Activated CD8-positive, alpha-beta T cell treated with anti-CD3 and anti-CD28 coated beads for 36 hours (primary cell): ENCODE measurements around the gene ZNF329. TPM values are rescaled to one million over a fixed set of nuclear protein-coding genes. Genes with fewer than 3 reads are reported as not detected.

Source experiments
- ATAC-seq: fragments of 200-7000 bp; cut with Tn5 transposase; one replicate; pipeline ENCODE4 v1.10.0; 2021; ENCODE audit warnings: mild to moderate bottlenecking, moderate library complexity
- CTCF ChIA-PET: fragments of 350-600 bp; sonication (Branson Sonifier 250); formaldehyde crosslinking; loops from one replicate; lab custom pipeline; 2021; ENCODE audit warnings: antibody characterized with exemption; lab: Charles Lee
- POLR2A ChIA-PET: fragments of 350-600 bp; sonication (Branson Sonifier 250); formaldehyde crosslinking; loops from one replicate; lab custom pipeline; 2021; ENCODE audit warnings: antibody characterized with exemption; lab: Charles Lee
- DNase-seq: peaks from one replicate; pipeline ENCODE4 v3.0.0-alpha.2; 2020
- H3K27ac Mint-ChIP-seq: one replicate; pipeline ENCODE4 v1.8.0; 2021; ENCODE audit warnings: mild to moderate bottlenecking, mixed read lengths
- H3K27me3 Mint-ChIP-seq: one replicate; pipeline ENCODE4 v1.8.0; 2021; ENCODE audit warnings: mixed read lengths
- H3K36me3 Mint-ChIP-seq: one replicate; pipeline ENCODE4 v1.8.0; 2021; ENCODE audit warnings: low read depth, mixed read lengths
- H3K4me1 Mint-ChIP-seq: one replicate; pipeline ENCODE4 v1.8.0; 2021; ENCODE audit warnings: low read depth, mixed read lengths
- H3K4me3 Mint-ChIP-seq: one replicate; pipeline ENCODE4 v1.8.0; 2021; ENCODE audit warnings: mild to moderate bottlenecking, moderate library complexity, mixed read lengths
- H3K9me3 Mint-ChIP-seq: one replicate; pipeline ENCODE4 v1.8.0; 2021; ENCODE audit warnings: mixed read lengths
- intact Hi-C: fragments of 100-400 bp; cut with micrococcal nuclease; formaldehyde crosslinking; loops from one replicate; pipeline ENCODE4 v1.10.0; 2022
- total RNA-seq, 2 experiments: library from RNA; stranded (reverse); gene quantifications; one replicate each; pipeline ENCODE4 v1.2.3, GENCODE V29; 2021
- TF ChIP-seq, protein P1 (sequence below): fragments of 200-600 bp; IDR thresholded peaks from one replicate; pipeline ENCODE4 v1.8.0; 2022; ENCODE audit warnings: antibody characterized with exemption, mild to moderate bottlenecking

The ZNF329 gene
- total RNA-seq, 2 experiments from 2014 or later, result 6.0 to 6.2 TPM

DNA sequence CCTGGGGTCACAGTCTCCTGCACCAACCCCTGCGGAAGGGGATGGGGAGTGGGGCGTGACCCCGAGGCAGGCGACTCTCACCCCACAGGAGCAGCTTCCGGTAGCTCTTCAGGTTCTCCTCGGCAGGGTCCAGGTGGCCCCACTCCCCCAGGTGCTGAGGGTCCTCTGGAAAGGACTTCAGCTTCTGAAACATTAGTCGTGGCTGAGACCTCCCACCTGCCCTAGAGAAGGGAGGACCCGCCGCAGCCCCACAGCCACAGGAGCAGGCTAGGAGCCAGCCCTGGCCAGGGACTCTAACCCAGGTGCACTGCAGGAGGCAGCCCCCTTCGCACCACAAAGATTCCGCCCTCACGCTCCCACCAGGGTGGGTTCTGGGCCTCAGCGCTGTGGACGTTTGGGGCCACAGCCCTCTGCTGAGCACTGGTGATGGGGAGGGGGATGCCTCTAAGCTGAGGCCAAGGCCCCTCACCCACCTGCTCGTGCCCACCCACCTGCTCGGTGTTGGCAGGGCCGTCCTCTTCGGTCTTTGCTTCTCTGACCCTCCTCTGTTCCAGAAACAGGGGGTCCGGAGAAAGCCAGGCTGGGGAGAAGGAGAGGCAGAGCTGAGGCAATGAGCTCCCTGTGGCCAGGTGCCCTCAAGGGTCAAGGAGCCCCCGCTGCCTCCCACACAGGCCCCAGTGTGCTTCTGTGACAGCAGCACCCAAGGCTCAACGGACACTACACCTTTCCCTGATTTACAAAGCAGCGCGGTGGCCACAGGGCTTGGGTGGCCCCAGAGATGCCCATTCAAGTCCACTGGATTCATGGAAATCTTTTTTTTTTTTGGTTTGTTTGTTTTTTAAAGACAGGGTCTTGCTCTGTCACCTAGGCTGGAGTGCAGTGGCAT, 63.5 kb downstream of the ZNF329 start:
- TF ChIP-seq, protein P1, sequence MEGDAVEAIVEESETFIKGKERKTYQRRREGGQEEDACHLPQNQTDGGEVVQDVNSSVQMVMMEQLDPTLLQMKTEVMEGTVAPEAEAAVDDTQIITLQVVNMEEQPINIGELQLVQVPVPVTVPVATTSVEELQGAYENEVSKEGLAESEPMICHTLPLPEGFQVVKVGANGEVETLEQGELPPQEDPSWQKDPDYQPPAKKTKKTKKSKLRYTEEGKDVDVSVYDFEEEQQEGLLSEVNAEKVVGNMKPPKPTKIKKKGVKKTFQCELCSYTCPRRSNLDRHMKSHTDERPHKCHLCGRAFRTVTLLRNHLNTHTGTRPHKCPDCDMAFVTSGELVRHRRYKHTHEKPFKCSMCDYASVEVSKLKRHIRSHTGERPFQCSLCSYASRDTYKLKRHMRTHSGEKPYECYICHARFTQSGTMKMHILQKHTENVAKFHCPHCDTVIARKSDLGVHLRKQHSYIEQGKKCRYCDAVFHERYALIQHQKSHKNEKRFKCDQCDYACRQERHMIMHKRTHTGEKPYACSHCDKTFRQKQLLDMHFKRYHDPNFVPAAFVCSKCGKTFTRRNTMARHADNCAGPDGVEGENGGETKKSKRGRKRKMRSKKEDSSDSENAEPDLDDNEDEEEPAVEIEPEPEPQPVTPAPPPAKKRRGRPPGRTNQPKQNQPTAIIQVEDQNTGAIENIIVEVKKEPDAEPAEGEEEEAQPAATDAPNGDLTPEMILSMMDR, result no peak
- Mint-ChIP-seq H3K36me3 (peaks cover 51% of the 10 kb centered on the region), H3K4me1 (no peaks in the 10 kb centered on the region), H3K27me3 (no peaks in the 10 kb centered on the region), H3K27ac (no peak overlapping the region), H3K4me3 (no peak overlapping the region), H3K9me3 (peaks cover 28% of the 10 kb centered on the region)
- intact Hi-C loops, result no loop called here
- ATAC-seq, result no peak
- DNase-seq, result no peak
- ChIA-PET POLR2A (interaction anchor here (1.2 to 1.5 kb wide), 2 partner anchors 9 to 14 kb away, joined by 3 to 4 read pairs; no protein-coding TSS in a partner anchor), CTCF (no interaction called here)

DNA sequence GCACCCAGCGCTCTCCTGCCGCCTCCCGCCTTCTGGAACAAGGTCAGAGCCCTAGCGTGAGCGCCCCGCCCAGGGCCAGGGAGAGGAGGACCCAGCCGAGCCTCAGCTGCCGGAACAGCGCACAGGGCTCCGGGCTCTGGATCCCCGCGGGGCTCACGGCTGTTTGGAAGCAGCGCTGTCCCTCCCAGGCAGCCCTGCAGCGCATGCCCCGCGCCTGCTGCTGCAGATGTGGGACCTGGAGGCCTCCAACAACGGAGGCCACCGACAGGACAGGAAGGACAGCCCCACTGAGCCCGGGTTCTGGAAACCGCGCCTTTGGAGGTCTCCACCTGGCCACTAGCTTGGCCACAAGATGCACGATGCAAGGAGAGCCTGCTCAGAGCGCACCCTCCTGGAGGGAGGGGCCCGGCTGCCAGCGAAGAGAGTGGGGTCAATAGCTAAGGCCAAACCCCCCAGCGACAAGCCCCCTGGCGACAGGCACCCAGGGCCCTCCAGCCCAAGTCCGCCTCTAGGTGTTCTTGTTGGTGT, 65.2 kb downstream of the ZNF329 start:
- no peak overlapping the region for H3K4me3 Mint-ChIP-seq
- H3K4me1 Mint-ChIP-seq, result no peaks in the 10 kb centered on the region
- DNase-seq (no peak), ATAC-seq (no peak)
- H3K9me3 Mint-ChIP-seq, result peaks cover 36% of the 10 kb centered on the region
- H3K27me3 Mint-ChIP-seq, result no peaks in the 10 kb centered on the region
- POLR2A ChIA-PET, result interaction anchor here (0.5 to 1.2 kb wide), 2 partner anchors 11 to 32 kb away, joined by 3 to 4 read pairs; no protein-coding TSS in a partner anchor
- CTCF ChIA-PET, result no interaction called here
- TF ChIP-seq, protein P1, result no peak
- intact Hi-C loops, result no loop called here
- peaks cover 55% of the 10 kb centered on the region for H3K36me3 Mint-ChIP-seq
- no peak overlapping the region for H3K27ac Mint-ChIP-seq

DNA sequence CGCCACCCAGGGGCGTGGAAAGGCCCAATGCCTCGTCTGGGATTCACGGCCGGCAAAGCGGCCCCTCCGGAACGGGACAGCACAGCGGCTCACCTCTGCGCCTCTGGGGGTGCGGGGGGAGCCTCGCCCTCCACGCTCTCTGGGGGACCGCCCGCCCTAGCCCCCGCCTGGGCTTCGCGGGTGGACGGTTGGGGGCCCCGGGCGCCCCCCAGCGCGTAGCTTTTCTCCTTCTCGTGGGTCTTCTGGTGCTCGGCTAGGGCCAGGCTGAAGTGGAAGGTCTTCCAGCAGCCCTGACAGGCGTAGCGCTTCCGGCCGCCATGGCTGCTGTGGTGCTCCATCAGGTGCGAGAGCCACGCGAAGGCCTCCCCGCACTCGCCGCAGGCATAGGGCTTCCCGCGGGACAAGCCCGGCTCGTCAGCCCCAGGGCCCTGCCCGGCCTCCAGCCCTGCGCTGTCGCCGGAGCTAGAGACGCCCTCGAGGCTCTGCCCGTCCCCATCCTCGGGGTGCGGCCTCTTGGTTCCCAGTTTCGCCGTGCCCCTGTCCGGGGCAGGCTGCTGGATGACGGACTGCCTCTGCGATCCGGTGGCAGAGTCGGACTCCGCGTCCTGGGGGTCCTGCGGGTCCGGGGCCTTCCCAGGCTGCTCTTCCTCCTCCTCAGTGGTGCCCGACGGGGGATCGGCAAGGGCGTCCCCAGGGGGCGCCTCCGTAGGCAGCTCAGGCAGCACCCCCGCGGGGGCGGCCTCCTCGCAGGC, 65.8 kb downstream of the ZNF329 start:
- ATAC-seq (no peak), DNase-seq (no peak)
- Mint-ChIP-seq H3K4me3 (no peak overlapping the region), H3K27me3 (no peaks in the 10 kb centered on the region), H3K9me3 (peaks cover 35% of the 10 kb centered on the region), H3K36me3 (peaks cover 51% of the 10 kb centered on the region), H3K4me1 (no peaks in the 10 kb centered on the region), H3K27ac (no peak overlapping the region)
- intact Hi-C loops, result no loop called here
- CTCF ChIA-PET, result no interaction called here
- TF ChIP-seq, protein P1, result no peak
- POLR2A ChIA-PET, result interaction anchor here (0.5 kb wide), 1 partner anchor 32 kb away, joined by 3 read pairs; no protein-coding TSS in a partner anchor

DNA sequence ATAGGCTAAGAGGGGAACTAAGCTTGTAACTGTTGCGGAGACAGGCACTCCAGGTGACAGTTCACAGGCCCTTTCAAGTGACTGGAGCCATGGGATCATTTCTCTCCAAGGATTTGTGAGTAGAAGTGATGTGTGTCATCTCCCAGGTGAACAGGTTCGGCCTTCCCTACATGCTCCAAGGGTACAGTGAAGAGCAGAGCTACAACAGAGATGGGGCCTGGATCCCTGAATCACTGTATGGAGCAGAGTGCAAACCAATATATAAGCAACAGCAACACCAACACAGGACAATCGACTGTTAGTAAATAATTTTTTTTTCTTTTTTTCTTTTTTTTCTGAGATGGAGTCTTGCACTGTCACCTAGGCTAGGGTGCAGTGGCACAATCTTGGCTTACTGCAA, 67.6 kb downstream of the ZNF329 start:
- ChIA-PET CTCF (no interaction called here), POLR2A (interaction anchor here (0.6 kb wide), 1 partner anchor 93 kb away, joined by 3 read pairs; no protein-coding TSS in a partner anchor)
- Mint-ChIP-seq H3K27me3 (no peaks in the 10 kb centered on the region), H3K4me3 (no peak overlapping the region), H3K4me1 (no peaks in the 10 kb centered on the region), H3K9me3 (peaks cover 31% of the 10 kb centered on the region), H3K36me3 (peaks cover 48% of the 10 kb centered on the region), H3K27ac (no peak overlapping the region)
- no peak for DNase-seq
- intact Hi-C loops, result no loop called here
- TF ChIP-seq, protein P1, result no peak
- ATAC-seq, result no peak
